GM23248 (cell line): ENCODE data around the gene CCL23.

ENCODE experiments used
- EZH2 ChIP-seq: fragments of 200-600 bp; sonication (generic); IDR thresholded peaks from 2 replicates; pipeline ENCODE4 v1.6.1; 2018; ENCODE audit warnings: antibody characterized with exemption, mild to moderate bottlenecking; ENCODE audit not compliant: insufficient read depth, poor library complexity, severe bottlenecking
- EZH2phosphoT487 ChIP-seq: fragments of 200-600 bp; sonication (generic); IDR thresholded peaks from 2 replicates; pipeline ENCODE4 v1.6.1; 2018; ENCODE audit warnings: antibody characterized with exemption, moderate library complexity, mild to moderate bottlenecking, low read depth; ENCODE audit not compliant: insufficient read depth

DNA sequence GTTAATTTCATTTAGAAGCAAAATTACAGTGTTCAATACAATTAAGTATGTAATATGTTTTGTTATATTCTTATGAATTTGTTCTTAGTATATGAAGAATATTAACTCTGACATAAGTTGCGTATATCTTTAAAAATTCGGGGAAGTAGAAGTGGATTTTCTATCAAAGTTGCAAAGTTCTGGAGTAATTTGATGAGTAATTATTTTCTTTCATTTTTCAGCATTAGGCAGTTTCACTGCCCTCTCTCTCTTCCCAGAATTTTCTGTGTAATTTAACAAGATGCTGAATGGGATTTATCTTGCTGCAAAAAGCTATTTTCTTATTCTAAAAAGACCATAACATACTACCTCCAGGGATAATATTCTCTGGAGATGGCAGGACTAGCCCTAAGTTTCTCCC lies 37.4 kb upstream of the CCL23 start:
- TF ChIP-seq EZH2phosphoT487 (no peak), EZH2 (no peak)
